Effector memory CD8-positive, alpha-beta T cell (primary cell): ENCODE measurements around the gene PKP4.

ENCODE experiments used
- ATAC-seq: fragments of 150-1000 bp; cut with Tn5 transposase; replicated peaks from 2 replicates; pipeline ENCODE4 v1.10.0; 2021; ENCODE audit warnings: mild to moderate bottlenecking, moderate library complexity
- DNase-seq, 3 experiments: peaks; one replicate each; pipeline ENCODE4 v3.0.0; 2021
- H3K27ac Mint-ChIP-seq, 2 donors: one replicate each; pipeline ENCODE4 v1.8.0; 2022; ENCODE audit warnings: mild to moderate bottlenecking in 2 of 2, mixed read lengths in 2 of 2, moderate library complexity in 2 of 2
- H3K27me3 Mint-ChIP-seq, 2 donors: one replicate each; pipeline ENCODE4 v1.8.0; 2022; ENCODE audit warnings: mixed read lengths in 2 of 2
- H3K36me3 Mint-ChIP-seq: one replicate; pipeline ENCODE4 v1.8.0; 2022; ENCODE audit warnings: mild to moderate bottlenecking, moderate library complexity, mixed read lengths; ENCODE audit not compliant: insufficient read depth
- H3K4me1 Mint-ChIP-seq, 2 donors: one replicate each; pipeline ENCODE4 v1.8.0; 2022; ENCODE audit warnings: low read depth in 2 of 2, mixed read lengths in 2 of 2
- H3K4me3 Mint-ChIP-seq, 2 donors: one replicate each; pipeline ENCODE4 v1.8.0; 2022; ENCODE audit warnings: mild to moderate bottlenecking in 2 of 2, mixed read lengths in 2 of 2, moderate library complexity in 2 of 2
- H3K9me3 Mint-ChIP-seq, 2 donors: one replicate each; pipeline ENCODE4 v1.8.0; 2022; ENCODE audit warnings: mixed read lengths in 2 of 2

Gene PKP4

DNA sequence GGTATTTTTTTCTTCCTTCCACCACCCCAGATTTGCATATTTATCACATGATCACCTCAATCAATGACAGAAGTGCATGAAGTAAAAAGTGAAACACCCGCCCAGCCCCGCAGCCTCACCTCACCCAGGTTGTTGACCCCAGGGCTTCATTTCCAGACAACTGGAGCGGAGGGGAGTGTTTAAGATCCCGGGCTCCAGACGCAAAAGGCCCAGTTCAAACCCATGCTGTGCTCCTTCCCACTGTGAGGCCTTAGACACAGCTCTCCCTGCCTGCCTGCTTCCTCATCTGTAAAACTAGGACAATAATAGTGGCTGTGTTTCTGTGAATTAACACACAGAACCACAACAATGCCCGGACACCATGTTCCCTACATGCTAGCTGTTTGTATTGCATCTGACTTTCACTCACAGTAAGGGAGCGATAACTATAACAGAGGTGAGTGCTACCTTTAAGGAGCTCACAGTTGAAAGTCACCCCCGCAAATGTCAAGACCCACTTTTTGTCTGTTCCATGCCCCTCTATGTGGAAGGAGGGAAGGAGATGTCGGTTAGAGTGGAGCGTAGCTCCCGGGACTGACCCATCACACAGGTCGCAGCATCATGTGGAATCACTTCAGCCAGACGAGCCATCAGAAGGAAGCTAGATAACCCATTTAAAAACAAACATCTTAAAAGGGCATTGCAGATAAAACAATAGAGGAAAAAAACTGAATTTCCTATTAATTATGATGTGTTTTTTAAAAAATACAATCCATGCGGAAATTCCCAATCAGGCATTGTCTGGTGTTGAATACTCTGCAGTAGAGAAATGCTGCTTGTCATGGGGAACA lies 260.8 kb downstream of the PKP4 start:
- no peak for DNase-seq
- H3K9me3 Mint-ChIP-seq, result no peaks in the 10 kb centered on the region

DNA sequence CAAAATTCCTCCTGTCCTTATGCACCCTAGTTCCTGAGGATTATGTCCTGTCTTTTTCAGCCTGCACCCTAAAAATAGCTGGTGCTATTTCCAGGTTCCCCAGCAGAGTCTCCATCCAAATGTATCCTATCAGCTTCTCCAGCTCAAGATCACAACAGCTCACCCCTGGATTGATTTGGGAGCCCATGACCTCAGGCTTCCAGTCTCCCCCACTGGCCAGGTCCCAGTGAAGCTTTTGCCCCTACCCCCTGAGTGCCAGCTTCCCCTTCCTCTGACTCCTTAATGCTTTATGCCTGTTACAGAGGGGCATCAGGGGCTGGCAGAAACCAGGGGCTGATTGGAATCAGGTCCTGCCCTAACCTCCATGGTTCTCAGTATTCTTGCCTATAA lies 261.4 kb downstream of the PKP4 start:
- peaks cover 33 to 53% of the 10 kb centered on the region in 2 donors for H3K27me3 Mint-ChIP-seq
- H3K36me3 Mint-ChIP-seq, result no peaks in the 10 kb centered on the region
- no peak for ATAC-seq
- H3K4me3 Mint-ChIP-seq, result no peak overlapping the region
- no peaks in the 10 kb centered on the region for H3K9me3 Mint-ChIP-seq
- no peaks in the 10 kb centered on the region for H3K4me1 Mint-ChIP-seq
- DNase-seq, result no peak
- no peak overlapping the region for H3K27ac Mint-ChIP-seq

More for the DNA sequence above, 260.8 kb downstream of the PKP4 start:
- no peak for ATAC-seq
- no peak overlapping the region for H3K27ac Mint-ChIP-seq
- H3K4me1 Mint-ChIP-seq, result no peaks in the 10 kb centered on the region
- no peak overlapping the region for H3K4me3 Mint-ChIP-seq
- H3K36me3 Mint-ChIP-seq, result no peaks in the 10 kb centered on the region
- H3K27me3 Mint-ChIP-seq, result peaks cover 39 to 53% of the 10 kb centered on the region in 2 donors

DNA sequence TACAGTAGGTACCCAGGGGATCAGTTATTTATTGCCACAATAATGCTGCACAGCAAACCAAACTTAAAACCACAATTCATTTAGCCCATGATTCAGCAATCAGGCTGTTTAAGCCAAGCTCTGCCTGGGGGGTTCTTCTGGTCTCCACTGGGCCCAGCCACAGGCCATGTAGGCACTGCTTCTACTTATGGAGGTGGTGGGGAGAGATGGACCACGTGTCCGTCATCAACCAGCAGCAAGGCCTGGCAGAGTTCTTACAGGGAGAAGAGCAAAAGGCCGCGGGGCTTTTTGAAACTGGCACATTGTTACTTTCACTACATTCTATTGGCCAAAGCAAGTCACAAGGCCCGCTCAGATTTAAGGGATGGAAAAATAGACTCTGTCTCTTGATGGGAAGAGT lies 262.1 kb downstream of the PKP4 start:
- Mint-ChIP-seq H3K9me3 (no peaks in the 10 kb centered on the region), H3K27me3 (peaks cover 30 to 51% of the 10 kb centered on the region in 2 donors), H3K4me1 (no peaks in the 10 kb centered on the region), H3K27ac (no peak overlapping the region), H3K36me3 (no peaks in the 10 kb centered on the region), H3K4me3 (no peak overlapping the region)
- DNase-seq (no peak), ATAC-seq (no peak)

DNA sequence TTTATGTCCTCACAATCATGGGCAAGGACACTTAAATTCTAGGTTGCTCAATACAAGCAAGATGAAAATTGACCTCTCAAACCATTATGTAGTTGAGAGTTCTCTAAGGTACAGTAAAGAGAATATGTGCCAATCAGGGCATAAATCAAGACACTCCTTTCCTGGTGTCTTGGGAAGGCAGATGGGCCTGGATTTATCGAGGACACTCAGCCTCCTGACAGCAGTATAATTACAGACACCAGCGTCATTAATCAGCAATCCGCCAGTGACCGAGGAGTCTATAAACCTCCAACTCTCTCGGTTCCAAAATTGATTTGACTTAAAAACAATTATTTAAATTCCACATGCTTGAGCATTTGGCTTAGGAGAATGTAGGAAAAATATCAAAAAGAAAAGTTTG lies 262.7 kb downstream of the PKP4 start:
- Mint-ChIP-seq H3K27ac (no peak overlapping the region), H3K27me3 (peaks cover 28 to 51% of the 10 kb centered on the region in 2 donors)

DNA sequence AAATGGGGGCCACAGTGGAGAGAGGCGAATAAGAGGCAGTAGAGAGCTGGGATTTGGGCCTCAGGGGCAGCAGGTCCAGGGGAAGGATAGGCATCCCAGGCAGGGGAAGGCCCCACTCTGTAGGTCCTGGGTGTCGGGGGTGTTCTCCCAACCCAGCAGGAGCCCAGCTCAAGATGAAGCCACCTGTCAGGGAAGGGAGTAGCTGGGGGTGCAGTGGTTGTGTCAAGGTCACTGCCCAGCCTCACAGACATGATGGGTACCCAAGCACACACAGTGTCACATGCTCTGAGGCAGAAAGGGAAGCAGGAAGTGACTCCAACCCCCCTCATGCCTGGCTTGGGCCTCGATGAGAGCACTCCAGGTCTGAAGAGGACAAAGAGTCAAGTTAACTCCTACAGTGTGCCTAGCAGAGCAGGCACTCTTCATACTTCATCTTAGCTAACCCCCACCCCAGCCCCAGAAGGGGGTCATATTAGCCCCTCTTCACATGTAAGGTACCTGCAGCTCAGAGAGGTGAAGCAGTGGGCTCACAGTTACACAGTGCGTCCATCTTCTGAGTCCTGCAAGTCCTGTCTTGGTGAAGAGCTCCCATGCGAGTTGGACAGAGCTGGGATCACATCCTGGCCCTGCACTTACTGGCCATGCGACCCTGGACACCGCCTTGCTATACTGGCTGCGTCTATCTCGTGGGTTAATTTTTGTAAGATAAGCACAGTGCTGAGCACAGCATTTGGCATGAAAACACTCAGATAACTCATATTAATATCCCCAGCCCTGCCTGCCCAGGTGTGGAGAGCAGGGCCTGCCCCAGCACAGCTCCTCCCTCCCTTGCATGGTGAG lies 265.7 kb downstream of the PKP4 start:
- DNase-seq (no peak), ATAC-seq (no peak)
- Mint-ChIP-seq H3K9me3 (no peaks in the 10 kb centered on the region), H3K27ac (no peak overlapping the region), H3K4me1 (peaks cover 0 to 2% of the 10 kb centered on the region in 2 donors), H3K27me3 (peaks cover 20 to 48% of the 10 kb centered on the region in 2 donors), H3K4me3 (no peak overlapping the region), H3K36me3 (no peaks in the 10 kb centered on the region)

More for the DNA sequence above, 262.7 kb downstream of the PKP4 start:
- Mint-ChIP-seq H3K4me1 (peaks cover 0 to 2% of the 10 kb centered on the region in 2 donors), H3K4me3 (no peak overlapping the region), H3K36me3 (no peaks in the 10 kb centered on the region), H3K9me3 (no peaks in the 10 kb centered on the region)
- ATAC-seq (no peak), DNase-seq (no peak)

DNA sequence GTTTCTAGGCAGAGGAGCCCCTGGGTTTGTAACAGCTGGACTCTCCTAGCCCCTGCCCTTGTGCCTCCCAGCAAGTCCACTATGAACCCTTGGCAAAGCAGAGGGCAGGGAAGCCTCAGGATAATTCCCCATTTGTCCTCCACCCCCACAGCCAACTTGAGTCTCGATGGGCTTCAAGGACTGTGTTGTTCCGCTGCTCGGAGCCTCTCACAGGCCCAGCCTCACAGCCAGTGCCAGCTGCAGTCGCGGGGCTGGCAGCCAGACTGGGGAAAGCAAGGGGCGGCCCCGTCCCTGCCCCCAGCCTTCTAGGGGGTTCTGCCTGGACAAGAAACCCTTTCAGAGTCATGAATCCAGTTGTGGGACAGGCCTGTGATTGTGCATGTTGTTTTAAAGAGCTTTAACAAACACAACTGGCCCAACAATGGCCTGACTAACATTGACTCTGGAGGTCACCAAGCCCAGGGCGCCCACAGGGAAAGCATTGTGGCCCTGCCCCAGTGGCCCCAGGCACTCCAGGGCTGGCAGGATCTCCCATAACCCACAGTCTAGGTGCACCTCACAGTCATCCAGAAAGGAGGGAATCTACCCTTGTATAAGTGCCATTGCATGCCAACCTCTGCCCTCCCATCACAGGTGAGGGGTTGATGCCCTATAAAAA lies 266.6 kb downstream of the PKP4 start:
- Mint-ChIP-seq H3K9me3 (no peaks in the 10 kb centered on the region), H3K4me1 (peaks cover 0 to 2% of the 10 kb centered on the region in 2 donors), H3K4me3 (no peak overlapping the region), H3K27me3 (peaks cover 21 to 48% of the 10 kb centered on the region in 2 donors), H3K27ac (no peak overlapping the region), H3K36me3 (no peaks in the 10 kb centered on the region)
- DNase-seq (no peak), ATAC-seq (no peak)

DNA sequence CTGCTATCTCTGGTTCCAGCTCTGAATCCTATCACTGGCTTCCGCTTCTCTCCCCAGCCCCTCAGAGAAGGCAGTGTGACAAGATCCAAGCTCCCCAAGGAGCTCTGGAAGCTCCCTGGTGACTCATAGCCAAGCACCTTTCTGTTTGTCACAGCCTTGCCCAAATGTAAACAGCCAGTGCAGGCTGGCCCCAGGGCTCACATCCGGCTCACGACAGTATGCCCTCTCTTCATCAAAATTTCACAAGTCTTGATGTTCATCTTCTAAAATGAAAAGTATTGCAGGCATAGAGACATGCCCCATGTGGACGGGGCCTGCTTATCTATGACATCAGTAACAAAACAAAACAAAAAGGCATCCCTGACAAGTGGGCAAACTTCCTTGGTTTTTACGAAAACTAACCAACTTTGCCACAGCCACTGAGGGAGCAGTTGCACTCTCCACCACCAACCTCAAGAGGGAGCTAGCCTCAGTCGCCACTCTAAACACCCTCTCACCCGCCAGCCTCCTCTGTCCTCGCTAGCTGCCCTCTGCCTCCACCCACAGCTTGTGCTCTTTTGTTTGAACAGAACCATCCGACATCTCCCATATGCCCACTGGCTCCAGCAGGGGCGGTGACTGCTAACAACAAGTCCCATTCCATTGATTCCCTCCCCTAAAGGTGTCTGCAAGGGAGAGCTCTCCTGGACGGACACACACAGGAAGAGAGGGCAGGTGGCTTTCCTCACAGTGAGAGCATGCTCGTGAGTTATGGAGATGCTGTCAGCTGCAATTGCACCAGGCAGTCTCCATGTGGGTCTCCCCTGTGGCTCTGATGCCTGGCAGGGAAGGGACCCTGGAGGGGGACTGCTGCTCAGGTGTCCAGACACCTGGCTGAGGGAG lies 267.4 kb downstream of the PKP4 start:
- Mint-ChIP-seq H3K9me3 (no peaks in the 10 kb centered on the region), H3K27ac (no peak overlapping the region), H3K4me1 (peaks cover 0 to 2% of the 10 kb centered on the region in 2 donors), H3K36me3 (no peaks in the 10 kb centered on the region), H3K27me3 (peaks cover 17 to 44% of the 10 kb centered on the region in 2 donors), H3K4me3 (no peak overlapping the region)
- no peak for ATAC-seq
- no peak for DNase-seq

DNA sequence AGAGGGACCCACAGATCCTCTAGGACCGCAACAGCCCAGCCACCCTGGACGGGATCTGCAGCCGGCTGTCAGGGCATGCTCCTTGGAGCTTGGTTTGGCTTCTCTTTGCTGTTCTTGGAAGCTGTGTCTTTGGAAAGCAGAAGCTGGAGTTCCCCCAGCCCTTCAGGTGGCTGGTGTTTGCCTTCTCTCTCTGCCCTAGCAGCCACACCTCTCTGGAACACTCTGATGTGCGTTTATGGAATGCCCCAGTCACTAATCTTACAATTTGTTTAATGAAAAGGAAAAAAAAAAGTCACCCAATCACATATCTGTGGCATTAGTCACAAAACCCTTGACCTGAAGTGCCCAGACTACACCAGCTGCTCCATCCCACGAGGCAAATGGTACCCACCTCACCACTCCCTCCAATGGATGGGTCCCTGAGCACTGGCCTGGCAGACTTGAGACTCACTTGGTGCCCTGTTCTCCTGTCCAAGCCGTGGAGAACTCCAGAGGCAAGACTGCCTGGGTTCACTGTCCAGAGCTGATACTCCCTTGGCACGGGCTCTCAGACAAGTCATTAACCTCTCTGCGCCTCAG lies 268.1 kb downstream of the PKP4 start:
- ATAC-seq, result no peak
- Mint-ChIP-seq H3K27ac (no peak overlapping the region), H3K4me3 (no peak overlapping the region), H3K4me1 (peaks cover 0 to 2% of the 10 kb centered on the region in 2 donors), H3K9me3 (no peaks in the 10 kb centered on the region), H3K27me3 (peaks cover 17 to 50% of the 10 kb centered on the region in 2 donors), H3K36me3 (no peaks in the 10 kb centered on the region)
- no peak for DNase-seq

DNA sequence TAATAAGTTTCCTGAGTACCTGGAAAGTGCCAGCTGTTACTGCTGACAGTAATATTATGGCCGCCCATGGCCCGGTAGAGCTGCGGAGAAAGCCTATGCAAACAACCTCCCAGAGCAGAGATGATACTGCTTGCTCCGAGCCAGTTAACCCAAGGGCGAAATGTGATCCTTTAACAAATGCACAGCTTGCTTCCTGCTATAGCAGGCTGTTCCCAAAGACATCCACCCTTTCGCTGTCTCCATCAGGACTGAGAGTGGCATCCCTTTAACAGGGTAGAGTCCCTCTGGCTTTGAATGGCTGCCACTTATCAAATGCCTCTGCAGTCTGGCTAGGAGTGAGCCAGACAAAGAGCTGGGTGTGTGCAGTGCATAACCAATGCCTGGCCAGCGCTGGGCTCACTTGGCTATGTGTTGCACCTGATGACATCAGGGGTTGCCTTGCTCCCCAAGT lies 268.7 kb downstream of the PKP4 start:
- H3K27me3 Mint-ChIP-seq, result peaks cover 17 to 50% of the 10 kb centered on the region in 2 donors
- peaks cover 0 to 2% of the 10 kb centered on the region in 2 donors for H3K4me1 Mint-ChIP-seq
- no peak overlapping the region for H3K27ac Mint-ChIP-seq
- DNase-seq (no peak), ATAC-seq (no peak)
- no peaks in the 10 kb centered on the region for H3K36me3 Mint-ChIP-seq
- no peak overlapping the region for H3K4me3 Mint-ChIP-seq
- no peaks in the 10 kb centered on the region for H3K9me3 Mint-ChIP-seq

DNA sequence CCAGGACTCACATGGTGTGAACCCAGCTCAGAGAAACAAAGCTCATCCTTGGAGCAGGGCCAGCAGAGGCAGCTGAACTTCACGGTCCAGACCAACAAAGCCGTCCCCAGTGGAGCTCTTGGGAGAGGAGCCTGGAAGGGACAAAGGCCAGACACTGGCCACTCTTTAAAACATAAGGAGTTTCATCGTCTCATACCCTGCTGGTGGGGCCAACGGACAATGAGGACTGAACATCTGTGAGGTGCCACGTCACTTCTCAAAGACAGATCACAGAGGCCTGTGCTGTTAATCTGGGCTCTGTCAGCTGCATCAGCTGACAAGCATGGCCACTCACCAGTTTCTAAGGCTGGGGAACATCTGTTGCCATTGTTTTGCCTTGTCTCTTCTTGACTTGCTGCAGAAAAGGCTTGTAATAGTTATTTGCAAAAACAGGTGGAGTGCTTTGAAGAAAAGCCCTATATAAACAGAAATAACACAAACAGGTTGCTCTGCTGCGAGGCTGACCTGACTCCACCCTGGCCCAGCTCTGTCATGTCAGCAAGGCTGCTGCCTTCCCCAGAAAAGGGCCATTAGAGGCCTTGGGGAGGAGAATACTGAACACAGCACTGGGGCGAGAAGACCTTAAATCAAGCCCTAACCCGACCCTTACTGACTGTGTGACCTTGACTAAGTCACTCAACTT lies 270.3 kb downstream of the PKP4 start:
- peaks cover 0 to 2% of the 10 kb centered on the region in 2 donors for H3K4me1 Mint-ChIP-seq
- H3K27me3 Mint-ChIP-seq, result peaks cover 19 to 56% of the 10 kb centered on the region in 2 donors
- no peaks in the 10 kb centered on the region for H3K36me3 Mint-ChIP-seq

DNA sequence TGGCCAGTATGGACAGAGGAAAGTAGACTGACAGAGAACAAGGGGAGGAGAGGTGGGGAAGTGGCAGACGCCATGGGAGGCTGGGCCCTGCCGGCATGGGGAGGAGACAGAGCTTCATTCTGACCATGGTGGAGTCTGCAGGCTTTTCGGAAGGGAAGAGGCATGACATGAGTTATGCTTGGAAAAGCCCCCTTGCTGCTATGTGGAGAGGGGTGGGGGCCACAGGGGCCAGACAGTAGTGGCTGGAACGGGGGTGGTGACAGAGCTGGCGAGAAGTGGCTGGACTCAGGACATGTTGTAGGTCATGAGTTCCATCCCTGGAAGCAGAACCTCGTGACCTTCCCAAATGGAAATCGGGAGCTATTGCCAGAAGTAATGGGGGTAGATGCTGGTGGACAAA lies 271.7 kb downstream of the PKP4 start:
- Mint-ChIP-seq H3K27ac (no peak overlapping the region), H3K4me3 (no peak overlapping the region), H3K4me1 (peaks cover 0 to 2% of the 10 kb centered on the region in 2 donors), H3K27me3 (peaks cover 27 to 56% of the 10 kb centered on the region in 2 donors), H3K36me3 (no peaks in the 10 kb centered on the region), H3K9me3 (no peaks in the 10 kb centered on the region)
- no peak for DNase-seq
- no peak for ATAC-seq

More for the DNA sequence above, 270.3 kb downstream of the PKP4 start:
- H3K4me3 Mint-ChIP-seq, result no peak overlapping the region
- ATAC-seq (no peak), DNase-seq (no peak)
- no peaks in the 10 kb centered on the region for H3K9me3 Mint-ChIP-seq
- H3K27ac Mint-ChIP-seq, result no peak overlapping the region

DNA sequence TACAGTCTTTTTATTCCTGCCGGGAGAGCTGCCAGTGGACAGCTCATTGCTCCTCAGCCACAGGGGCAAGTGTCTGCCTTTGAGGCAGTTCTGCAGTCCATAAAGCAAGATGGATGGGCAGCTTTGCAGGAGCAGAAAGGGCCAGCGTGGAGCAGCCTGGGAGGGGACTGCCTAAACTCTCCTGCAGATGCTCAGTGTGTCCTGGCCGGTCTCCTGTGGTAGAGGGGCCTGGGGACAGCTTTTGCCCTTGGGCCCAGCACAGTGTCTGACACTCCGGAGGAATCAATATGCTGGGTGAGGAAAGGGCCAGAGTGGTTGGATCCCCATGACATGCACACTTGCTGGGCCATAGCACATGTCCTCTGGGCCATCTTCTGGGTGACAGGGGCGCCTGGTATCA lies 272.7 kb downstream of the PKP4 start:
- H3K27me3 Mint-ChIP-seq, result peaks cover 20 to 45% of the 10 kb centered on the region in 2 donors
- DNase-seq, result no peak

More for the DNA sequence above, 272.7 kb downstream of the PKP4 start:
- Mint-ChIP-seq H3K9me3 (no peaks in the 10 kb centered on the region), H3K36me3 (no peaks in the 10 kb centered on the region), H3K27ac (no peak overlapping the region), H3K4me3 (no peak overlapping the region), H3K4me1 (no peaks in the 10 kb centered on the region)
- ATAC-seq, result no peak
